Gastrocnemius medialis (tissue), 4 donors: ENCODE measurements around the gene ZNF805. TPM values are rescaled to one million over a fixed set of nuclear protein-coding genes. Genes with fewer than 3 reads are reported as not detected.

ENCODE experiments used
- ATAC-seq, 2 donors: fragments of 150-250 bp; one replicate each; pipeline ENCODE4 v1.9.1; 2016
- DNase-seq, 2 donors: peaks; one replicate each; pipeline ENCODE4 v3.0.0-alpha.2; 2019
- H3K27ac ChIP-seq, 4 donors: fragments of 200-600 bp; sonication (generic); 1 replicate in 1 of 4; 2 replicates in 3 of 4; pipeline ENCODE4 v1.5.1; 2016 to 2018; ENCODE audit warnings: mild to moderate bottlenecking in 2 of 4, moderate library complexity in 1 of 4
- H3K27me3 ChIP-seq, 3 donors: fragments of 200-600 bp; sonication (generic) in 2 of 3; 1 replicate in 1 of 3; 2 replicates in 2 of 3; pipeline versions ENCODE4 v1.5.1 to v1.6.0; 2016 to 2019; ENCODE audit warnings: mild to moderate bottlenecking in 1 of 3, moderate library complexity in 1 of 3
- H3K36me3 ChIP-seq, 2 donors: fragments of 200-600 bp; sonication (generic) in 1 of 2; one replicate each; pipeline ENCODE4 v1.5.1; 2017 to 2018
- H3K4me1 ChIP-seq, 2 donors: fragments of 200-600 bp; sonication (generic) in 1 of 2; one replicate each; pipeline ENCODE4 v1.5.1; 2016 to 2017; ENCODE audit warnings: mild to moderate bottlenecking in 2 of 2
- H3K4me3 ChIP-seq, 4 donors: fragments of 200-600 bp; sonication (generic) in 3 of 4; 1 replicate in 1 of 4; 2 replicates in 3 of 4; pipeline ENCODE4 v1.5.1; 2016 to 2019; ENCODE audit warnings: mild to moderate bottlenecking in 2 of 4
- H3K9me3 ChIP-seq, 3 donors: fragments of 200-600 bp; sonication (generic) in 2 of 3; 1 replicate in 1 of 3; 2 replicates in 2 of 3; pipeline ENCODE4 v1.5.1; 2016 to 2019
- POLR2A ChIP-seq, 2 donors: fragments of 450-650 bp; IDR thresholded peaks; one replicate each; pipeline ENCODE4 v1.6.1; 2017; ENCODE audit warnings: antibody characterized with exemption in 2 of 2, mild to moderate bottlenecking in 2 of 2, moderate library complexity in 2 of 2
- in situ Hi-C, 4 donors: fragments of 200-750 bp; cut with MboI; loops; one replicate each; pipeline versions ENCODE4 v1.15.0 to v1.8.0; 2017; ENCODE audit warnings: low sequenced_read_pairs in 4 of 4
- intact Hi-C: fragments of 100-400 bp; cut with DNase I; formaldehyde crosslinking; loops from one replicate; pipeline ENCODE4 v1.15.1; 2023; ENCODE audit warnings: low total_unique reads
- total RNA-seq, 4 donors: library from RNA; depleted of rRNA; stranded (reverse); fragments of >200 nt; gene quantifications; one replicate each; pipeline versions ENCODE4 v1.1.0 to v1.2.3, GENCODE V29; 2016
- TF ChIP-seq, protein P1 (sequence below), 5 experiments: fragments of 450-650 bp in 3 of 5; fragments of 200-600 bp in 2 of 5; sonication (generic) in 2 of 5; IDR thresholded peaks in 4 of 5; conservative IDR thresholded peaks in 1 of 5; 1 replicate in 4 of 5; 2 replicates in 1 of 5; pipeline ENCODE4 v1.5.1; 2016 to 2019; ENCODE audit warnings: antibody characterized with exemption in 5 of 5, mild to moderate bottlenecking in 3 of 5, moderate library complexity in 3 of 5

ZNF805 gene
- total RNA-seq, 4 donors from 2014 or later, result 9.3 to 20.2 (median 14.8) TPM

DNA sequence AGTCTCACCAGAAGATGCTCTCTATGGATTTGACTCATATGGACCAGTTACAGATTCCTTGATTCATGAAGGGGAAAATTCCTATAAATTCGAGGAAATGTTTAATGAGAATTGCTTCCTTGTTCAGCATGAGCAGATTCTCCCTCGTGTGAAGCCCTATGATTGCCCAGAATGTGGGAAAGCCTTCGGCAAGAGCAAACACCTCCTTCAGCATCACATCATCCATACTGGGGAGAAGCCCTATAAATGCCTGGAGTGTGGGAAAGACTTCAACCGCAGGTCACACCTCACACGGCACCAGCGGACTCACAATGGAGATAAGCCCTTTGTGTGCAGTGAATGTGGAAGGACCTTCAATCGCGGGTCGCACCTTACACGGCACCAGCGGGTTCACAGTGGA is 50.5 kb downstream of the ZNF805 start:
- Histone ChIP-seq H3K36me3 (peaks cover 19 to 99% of the 10 kb centered on the region in 2 donors), H3K4me1 (no peaks in the 10 kb centered on the region), H3K27ac (no peak overlapping the region), H3K9me3 (peaks cover 0 to 3% (median 0%) of the 10 kb centered on the region in 3 donors), H3K27me3 (no peaks in the 10 kb centered on the region), H3K4me3 (no peak overlapping the region)
- intact Hi-C loops, result no loop called here
- TF ChIP-seq POLR2A (IDR thresholded peaks at IDR 0.05), result no peak
- TF ChIP-seq, protein P1, sequence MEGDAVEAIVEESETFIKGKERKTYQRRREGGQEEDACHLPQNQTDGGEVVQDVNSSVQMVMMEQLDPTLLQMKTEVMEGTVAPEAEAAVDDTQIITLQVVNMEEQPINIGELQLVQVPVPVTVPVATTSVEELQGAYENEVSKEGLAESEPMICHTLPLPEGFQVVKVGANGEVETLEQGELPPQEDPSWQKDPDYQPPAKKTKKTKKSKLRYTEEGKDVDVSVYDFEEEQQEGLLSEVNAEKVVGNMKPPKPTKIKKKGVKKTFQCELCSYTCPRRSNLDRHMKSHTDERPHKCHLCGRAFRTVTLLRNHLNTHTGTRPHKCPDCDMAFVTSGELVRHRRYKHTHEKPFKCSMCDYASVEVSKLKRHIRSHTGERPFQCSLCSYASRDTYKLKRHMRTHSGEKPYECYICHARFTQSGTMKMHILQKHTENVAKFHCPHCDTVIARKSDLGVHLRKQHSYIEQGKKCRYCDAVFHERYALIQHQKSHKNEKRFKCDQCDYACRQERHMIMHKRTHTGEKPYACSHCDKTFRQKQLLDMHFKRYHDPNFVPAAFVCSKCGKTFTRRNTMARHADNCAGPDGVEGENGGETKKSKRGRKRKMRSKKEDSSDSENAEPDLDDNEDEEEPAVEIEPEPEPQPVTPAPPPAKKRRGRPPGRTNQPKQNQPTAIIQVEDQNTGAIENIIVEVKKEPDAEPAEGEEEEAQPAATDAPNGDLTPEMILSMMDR (IDR thresholded peaks at IDR 0.05 in 4 of 5, conservative IDR thresholded peaks at IDR 0.05 in 1 of 5), result no peak
- DNase-seq, result no peak
- in situ Hi-C loops, result no loop called here
- no peak for ATAC-seq

DNA sequence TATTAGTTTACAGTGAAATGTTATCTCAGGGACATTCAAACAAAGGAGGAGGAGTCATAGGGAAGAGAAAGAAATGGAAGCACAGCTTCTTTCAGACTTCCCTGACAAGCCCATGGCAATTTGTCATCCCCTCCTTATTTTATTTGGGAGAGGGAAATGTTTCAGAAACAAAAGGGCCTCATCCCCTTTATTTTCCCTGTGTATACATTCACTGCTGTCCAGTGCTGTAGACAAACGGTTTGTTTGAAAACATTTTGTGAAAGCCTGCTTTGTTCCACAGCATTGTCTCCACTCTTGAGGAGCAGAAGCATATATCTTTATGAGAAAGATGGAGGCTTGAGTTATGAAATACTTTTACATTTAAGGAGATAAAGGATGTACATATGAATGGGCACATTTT is 52.1 kb downstream of the ZNF805 start:
- peaks cover 0 to 3% (median 0%) of the 10 kb centered on the region in 3 donors for H3K9me3 ChIP-seq
- H3K36me3 ChIP-seq, result peaks cover 15 to 97% of the 10 kb centered on the region in 2 donors
- H3K4me1 ChIP-seq, result no peaks in the 10 kb centered on the region
- intact Hi-C loops (no loop called here), in situ Hi-C loops (no loop called here)
- DNase-seq (no peak), ATAC-seq (no peak)
- no peak overlapping the region for H3K27ac ChIP-seq
- no peak for TF ChIP-seq POLR2A (IDR thresholded peaks at IDR 0.05)
- TF ChIP-seq, protein P1 (IDR thresholded peaks at IDR 0.05 in 4 of 5, conservative IDR thresholded peaks at IDR 0.05 in 1 of 5), result no peak
- H3K27me3 ChIP-seq, result no peaks in the 10 kb centered on the region
- no peak overlapping the region for H3K4me3 ChIP-seq

DNA sequence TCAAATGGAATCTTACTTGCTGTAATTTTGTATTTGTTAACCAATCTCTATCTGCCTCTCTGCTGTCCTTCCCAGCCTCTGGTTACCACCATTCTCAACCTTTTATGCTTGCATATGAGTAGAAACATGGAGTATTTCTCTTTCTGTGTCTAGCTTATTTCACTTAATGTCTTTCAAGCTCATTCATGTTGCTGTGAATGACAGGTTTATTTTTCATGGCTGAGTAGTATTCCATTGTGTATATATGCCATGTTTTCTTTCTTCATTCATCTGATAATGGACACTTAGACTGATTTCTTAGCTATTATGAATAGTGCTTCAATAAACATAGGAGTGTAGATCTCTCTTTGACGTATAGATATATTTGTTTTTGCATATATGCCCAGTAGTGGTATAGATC is 53.3 kb downstream of the ZNF805 start:
- in situ Hi-C loops (no loop called here), intact Hi-C loops (no loop called here)
- TF ChIP-seq, protein P1 (IDR thresholded peaks at IDR 0.05 in 4 of 5, conservative IDR thresholded peaks at IDR 0.05 in 1 of 5), result no peak
- no peak for TF ChIP-seq POLR2A (IDR thresholded peaks at IDR 0.05)
- H3K9me3 ChIP-seq, result peaks cover 0 to 3% (median 0%) of the 10 kb centered on the region in 3 donors
- no peak overlapping the region for H3K27ac ChIP-seq
- H3K27me3 ChIP-seq, result no peaks in the 10 kb centered on the region
- H3K4me1 ChIP-seq, result no peaks in the 10 kb centered on the region
- DNase-seq, result no peak
- no peak overlapping the region for H3K4me3 ChIP-seq
- peaks cover 15 to 85% of the 10 kb centered on the region in 2 donors for H3K36me3 ChIP-seq
- no peak for ATAC-seq

DNA sequence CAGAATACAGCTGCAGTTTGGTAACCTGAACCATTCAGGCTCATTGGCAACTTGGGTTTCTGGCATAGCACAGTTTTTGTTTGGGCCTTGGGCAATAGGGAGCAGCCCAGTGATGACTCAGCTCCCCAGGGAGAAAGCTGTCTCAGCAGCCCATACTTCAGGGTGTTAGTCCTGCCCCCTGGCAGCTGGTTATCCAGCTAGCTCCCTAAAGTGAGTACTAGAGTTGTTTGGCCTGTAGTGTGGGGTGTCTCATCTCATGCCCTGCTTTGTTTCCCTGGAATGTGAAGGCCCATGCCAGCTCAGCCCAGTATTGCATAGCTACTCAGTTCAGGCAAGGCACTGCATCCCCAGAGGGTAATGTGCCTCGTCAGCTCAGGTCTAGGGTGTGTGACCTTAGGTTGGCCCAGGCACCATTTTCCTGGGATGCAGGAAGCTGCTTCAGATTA is 61.6 kb downstream of the ZNF805 start:
- ATAC-seq (peak; percentile 99 to 100), DNase-seq (peak; percentile 81 to 91)
- in situ Hi-C loops (no loop called here), intact Hi-C loops (loop anchor here (2.0 to 5.0 kb wide), 4 partner anchors 15 to 85 kb away; partner anchors contain the start of genes ZNF460 and ZNF548)
- no peaks in the 10 kb centered on the region for H3K27me3 ChIP-seq
- peaks cover 0 to 30% of the 10 kb centered on the region in 2 donors for H3K36me3 ChIP-seq
- no peaks in the 10 kb centered on the region for H3K9me3 ChIP-seq
- peaks cover 23 to 30% of the 10 kb centered on the region in 2 donors for H3K4me1 ChIP-seq
- peak overlapping the region; percentile 77 to 83 (median 80) for H3K27ac ChIP-seq
- no peak overlapping the region for H3K4me3 ChIP-seq
- no peak for TF ChIP-seq POLR2A (IDR thresholded peaks at IDR 0.05)
- TF ChIP-seq, protein P1 (IDR thresholded peaks at IDR 0.05 in 4 of 5, conservative IDR thresholded peaks at IDR 0.05 in 1 of 5), result no peak
